NCI-H2196 treated with DMSO at 0.1 percent for 48 hours (cell line): Measurements from ENCODE around the gene NDFIP1.

ENCODE experiments used
- DNase-seq: peaks from one replicate; lab custom pipeline; 2025; ENCODE audit not compliant: unreplicated experiment; lab: John Stamatoyannopoulos, UW

Gene NDFIP1

DNA sequence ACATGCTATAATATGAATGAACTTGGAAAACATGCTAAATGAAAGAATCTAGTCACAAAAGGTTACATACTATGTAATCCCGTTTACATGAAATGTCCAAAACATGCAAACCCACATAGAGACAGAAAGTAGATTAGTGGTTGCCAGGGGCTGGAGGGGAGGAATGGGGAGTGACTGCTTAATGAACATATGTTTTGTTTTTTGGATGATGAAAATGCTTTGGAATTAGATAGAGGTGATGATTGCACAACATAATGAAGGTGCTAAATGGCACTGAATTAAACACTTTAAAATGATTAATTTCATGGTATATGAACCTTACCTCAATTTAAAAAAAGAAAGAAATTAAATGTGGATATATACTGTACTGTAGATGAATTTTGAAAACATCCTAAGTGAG is 17.6 kb upstream of the NDFIP1 start:
- no peak for DNase-seq

- no peak for DNase-seq
Measured at GRCh38 chr5:142091922-142092321, 16.7 kb upstream of the NDFIP1 start.

DNA sequence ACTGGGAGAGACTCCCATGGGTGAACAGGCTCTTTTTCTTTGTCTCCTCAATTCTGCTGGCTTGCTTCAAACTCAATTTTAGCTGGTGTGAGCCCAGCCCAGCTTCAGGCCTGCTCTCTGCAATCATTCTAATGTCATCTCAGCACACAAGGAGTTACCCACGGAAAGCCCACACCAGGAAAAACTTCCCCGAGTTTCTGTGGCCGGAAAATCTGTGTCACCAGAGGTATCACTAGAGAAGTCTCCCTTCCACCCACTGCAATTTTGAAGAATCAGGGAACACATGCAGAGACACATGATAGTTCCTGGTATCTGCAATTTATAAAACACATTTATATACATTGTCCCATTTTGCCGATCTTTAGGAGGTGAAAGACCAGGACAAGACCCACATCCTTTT is 13.5 kb upstream of the NDFIP1 start:
- no peak for DNase-seq

GRCh38 chr5:142095651-142096330 is 12.8 kb upstream of the NDFIP1 start:
- no peak for DNase-seq

DNA sequence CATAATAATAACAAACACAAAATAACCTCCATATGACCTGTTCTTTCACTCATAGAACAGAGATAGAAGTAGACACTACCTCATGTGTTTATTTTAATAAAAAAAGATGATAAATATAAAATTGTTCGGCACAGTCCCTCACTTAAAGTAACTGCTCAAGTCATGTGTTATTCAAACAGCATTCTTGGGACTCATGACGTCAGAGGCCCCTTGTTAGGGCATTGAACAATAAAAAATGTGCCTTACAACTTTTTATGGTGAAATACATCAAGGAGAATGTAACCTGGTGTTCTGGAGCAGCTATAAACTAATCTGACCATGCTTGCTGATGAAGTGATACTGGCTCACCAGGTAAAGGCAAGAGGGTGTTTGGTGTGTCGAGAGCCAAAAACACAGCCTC is 12.2 kb upstream of the NDFIP1 start:
- no peak for DNase-seq

DNA sequence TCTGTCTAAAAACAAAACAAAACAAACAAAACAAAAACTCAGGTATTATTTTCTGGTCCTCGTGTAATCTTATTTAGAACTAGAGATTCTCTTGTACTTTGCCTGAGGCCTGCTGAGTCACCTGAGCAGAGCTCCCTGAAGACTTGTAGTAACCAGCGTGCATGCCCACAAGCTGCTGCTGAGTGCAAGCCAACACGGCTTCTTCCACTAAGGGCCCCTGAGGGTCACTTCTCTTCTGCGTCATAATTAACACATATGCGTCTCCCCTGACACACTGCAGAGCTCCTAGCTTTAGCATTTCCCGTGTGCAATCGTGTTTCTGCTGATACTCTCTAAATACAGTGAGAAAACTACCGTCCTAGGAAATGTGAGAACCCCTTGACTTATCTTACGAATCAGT is 10.9 kb upstream of the NDFIP1 start:
- no peak for DNase-seq

GRCh38 chr5:142098275-142098674 is 10.3 kb upstream of the NDFIP1 start:
- no peak for DNase-seq

- DNase-seq, result no peak
Measured at GRCh38 chr5:142098931-142099330, 9.6 kb upstream of the NDFIP1 start.

DNA sequence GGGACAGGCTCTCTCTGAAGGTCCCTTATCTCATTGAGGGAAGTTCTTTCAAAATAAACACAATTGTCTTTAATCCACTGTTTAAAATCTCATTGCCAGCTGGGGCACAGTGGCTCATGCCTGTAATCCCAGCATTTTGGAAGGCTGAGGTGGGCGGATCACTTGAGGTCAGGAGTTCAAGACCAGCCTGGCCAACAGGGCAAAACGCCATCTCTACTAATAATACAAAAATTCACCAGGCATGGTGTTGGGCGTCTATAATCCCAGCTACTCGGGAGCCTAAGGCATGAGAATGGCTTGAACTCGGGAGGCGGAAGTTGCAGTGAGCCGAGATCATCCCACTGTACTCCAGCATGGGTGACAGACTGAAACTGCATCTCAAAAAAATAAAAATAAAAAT is 8.3 kb upstream of the NDFIP1 start:
- DNase-seq, result no peak

DNA sequence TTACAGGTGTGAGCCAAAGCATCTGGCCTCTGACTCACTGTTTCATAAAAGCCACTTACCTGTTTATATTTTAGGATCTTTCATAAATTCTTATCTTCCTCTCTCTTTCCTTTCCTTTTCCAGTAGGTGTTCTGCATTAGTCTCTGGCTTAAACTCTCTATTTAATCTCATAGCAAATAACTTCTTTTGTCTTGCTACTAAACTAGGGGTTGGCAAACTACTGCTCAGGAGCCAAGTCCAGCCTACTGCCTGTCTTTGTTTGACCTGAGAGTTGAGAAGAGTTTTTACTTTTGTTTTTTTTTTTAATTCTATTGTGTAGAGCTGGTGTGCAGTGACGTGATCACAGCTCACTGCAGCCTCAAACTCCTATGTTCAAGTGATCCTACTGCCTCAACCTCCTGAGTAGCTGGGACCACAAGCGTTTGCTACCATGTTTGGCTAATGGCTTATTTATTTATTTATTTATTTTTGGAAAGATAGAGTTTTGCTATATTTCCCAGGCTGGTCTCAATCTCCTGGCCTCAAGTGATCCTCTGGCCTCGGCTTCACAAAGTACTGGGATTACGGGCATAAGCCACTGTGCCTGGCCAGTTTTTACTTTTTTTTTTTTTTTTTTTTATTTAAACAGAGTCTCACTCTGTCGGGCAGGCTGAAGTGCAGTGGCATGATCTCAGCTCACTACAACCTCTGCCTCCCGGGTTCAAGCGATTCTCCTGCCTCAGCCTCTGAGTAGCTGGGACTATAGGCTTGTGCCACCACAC is 5.4 kb upstream of the NDFIP1 start:
- DNase-seq, result no peak

GRCh38 chr5:142104491-142104890 is 4.1 kb upstream of the NDFIP1 start:
- DNase-seq, result no peak

GRCh38 chr5:142106061-142106460 is 2.5 kb upstream of the NDFIP1 start:
- DNase-seq, result no peak

DNA sequence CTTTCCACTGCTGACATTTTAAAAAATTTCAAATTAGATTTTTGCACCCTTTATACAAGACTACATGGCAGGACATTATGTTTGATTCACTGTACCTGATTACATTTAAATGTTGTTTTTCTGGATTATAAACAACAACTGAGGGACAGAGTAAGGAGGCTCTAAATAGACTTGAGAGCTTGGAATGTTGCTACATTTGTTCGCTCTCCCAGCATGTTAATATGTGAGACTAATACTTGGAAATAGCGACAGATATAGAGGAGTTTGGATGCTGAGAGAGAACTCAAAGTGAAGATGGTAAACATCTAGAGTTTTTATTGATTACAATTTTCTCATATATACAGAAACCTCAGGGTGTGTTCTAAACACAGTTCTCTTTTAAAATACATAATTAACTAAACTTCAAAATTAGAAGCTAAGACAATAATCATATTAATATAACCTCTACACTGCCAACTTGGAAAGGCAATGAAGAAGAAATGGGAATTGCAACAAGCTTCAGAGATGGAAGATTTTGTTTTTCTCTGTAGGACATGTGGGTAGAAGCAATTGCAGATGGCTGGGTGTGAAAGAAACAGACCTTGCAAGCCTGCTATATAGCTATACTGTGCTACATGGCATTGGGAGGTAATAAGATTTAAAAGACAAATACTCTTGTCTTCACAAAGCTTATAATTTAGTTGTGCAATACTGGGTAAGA is 1.4 kb upstream of the NDFIP1 start:
- DNase-seq, result no peak

- DNase-seq, result no peak
Measured at GRCh38 chr5:142107736-142108431, 695 bp upstream of the NDFIP1 start.

DNA sequence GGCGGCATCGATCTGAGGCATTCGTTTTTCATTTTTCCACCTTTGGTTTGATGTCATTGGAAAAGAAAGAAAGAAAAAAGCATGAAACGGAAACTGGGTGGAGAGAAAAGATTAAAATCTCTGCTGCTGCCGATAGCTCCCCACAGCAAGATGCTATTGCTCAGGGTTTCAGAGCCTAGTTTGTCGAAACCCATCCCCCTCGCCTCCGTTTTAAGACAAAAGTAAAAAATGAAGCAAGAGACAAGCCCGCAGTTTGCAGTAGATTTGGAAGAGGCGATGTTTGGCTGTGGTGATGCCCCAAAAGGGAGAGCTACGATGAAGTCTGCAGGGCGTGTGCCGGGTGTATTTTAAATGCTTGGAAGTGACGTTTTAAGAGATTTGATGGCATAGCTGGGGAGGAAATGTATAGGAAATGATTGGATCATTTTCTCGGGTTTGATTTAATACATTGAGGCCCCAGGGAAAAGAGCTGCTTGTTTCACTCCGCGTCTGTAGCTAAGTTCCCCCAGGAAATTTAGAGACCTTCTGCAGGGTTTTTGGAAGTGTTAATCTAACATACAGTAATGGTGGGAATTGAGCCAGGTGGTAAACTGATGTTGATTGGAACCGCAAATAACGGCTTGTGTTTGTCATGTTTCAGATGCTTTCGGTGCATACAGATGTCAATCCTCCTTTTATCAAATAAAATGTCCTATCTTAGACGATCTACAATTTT is 909 bp downstream of the NDFIP1 start:
- DNase-seq, result no peak

- DNase-seq, result no peak
Measured at GRCh38 chr5:142110046-142110531, 1.5 kb downstream of the NDFIP1 start.

GRCh38 chr5:142110988-142111687 is 2.6 kb downstream of the NDFIP1 start:
- no peak for DNase-seq

GRCh38 chr5:142114687-142115086 is 6.1 kb downstream of the NDFIP1 start:
- DNase-seq, result no peak

DNA sequence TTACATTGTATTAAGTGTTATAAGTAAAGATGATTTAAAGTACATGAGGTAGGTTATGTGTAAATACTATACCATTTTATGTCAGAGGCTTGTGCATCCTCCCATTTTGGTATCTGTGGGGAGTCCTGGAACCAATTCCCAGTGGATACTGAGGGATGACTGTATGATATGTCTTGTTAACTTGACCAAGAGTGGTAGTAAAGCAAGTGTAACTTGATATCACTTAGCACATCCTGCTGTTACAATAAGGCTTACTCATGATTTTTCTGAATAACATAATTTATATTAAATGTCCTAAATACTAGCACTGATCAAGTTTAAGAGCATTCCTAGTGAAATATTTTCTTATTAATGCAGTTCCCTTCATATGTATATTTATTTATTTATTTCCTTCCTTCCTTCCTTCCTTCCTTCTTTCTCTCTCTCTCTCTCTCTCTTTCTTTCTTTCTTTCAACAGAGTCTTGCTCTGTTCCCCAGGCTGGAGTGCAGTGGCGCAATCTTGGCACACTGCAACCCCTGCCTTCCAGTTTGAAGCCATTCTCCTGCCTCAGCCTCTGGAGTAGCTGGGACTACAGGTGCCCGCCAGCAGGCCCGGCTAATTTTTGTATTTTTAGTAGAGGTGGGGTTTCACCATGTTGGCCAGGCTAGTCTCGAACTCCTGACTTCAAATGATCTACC is 7.5 kb downstream of the NDFIP1 start:
- no peak for DNase-seq
